GM19455 (cell line): ENCODE measurements around the gene NDST1.

Source experiments
- ATAC-seq: cut with Tn5 transposase; IDR thresholded peaks from one replicate; pipeline ENCODE4 v1.9.1; 2021; ENCODE audit not compliant: unreplicated experiment

NDST1 gene

GRCh38 chr5:150583541-150584225 lies 75.8 kb downstream of the NDST1 start:
- no peak for ATAC-seq

- ATAC-seq = no peak
These were observed 76.8 kb downstream of the NDST1 start for GRCh38 chr5:150584556-150585335.

GRCh38 chr5:150585781-150586341 lies 77.9 kb downstream of the NDST1 start:
- no peak for ATAC-seq

- ATAC-seq = no peak
These were observed 79.1 kb downstream of the NDST1 start for GRCh38 chr5:150587016-150587415.

GRCh38 chr5:150587856-150588595 lies 80.1 kb downstream of the NDST1 start:
- ATAC-seq = no peak

- no peak for ATAC-seq
These were observed 80.6 kb downstream of the NDST1 start for GRCh38 chr5:150588596-150588890.

- no peak for ATAC-seq
These were observed 82.1 kb downstream of the NDST1 start for GRCh38 chr5:150589862-150590601.

GRCh38 chr5:150590979-150591695 lies 83.2 kb downstream of the NDST1 start:
- ATAC-seq = no peak

GRCh38 chr5:150593593-150593992 lies 85.7 kb downstream of the NDST1 start:
- ATAC-seq = no peak

GRCh38 chr5:150593996-150594395 lies 86.1 kb downstream of the NDST1 start:
- no peak for ATAC-seq

GRCh38 chr5:150595466-150596031 lies 87.6 kb downstream of the NDST1 start:
- no peak for ATAC-seq

GRCh38 chr5:150596313-150596712 lies 88.4 kb downstream of the NDST1 start:
- ATAC-seq = no peak

GRCh38 chr5:150596826-150597225 lies 88.9 kb downstream of the NDST1 start:
- no peak for ATAC-seq

- no peak for ATAC-seq
These were observed 90.1 kb downstream of the NDST1 start for GRCh38 chr5:150598006-150598405.

- ATAC-seq = no peak
These were observed 90.9 kb downstream of the NDST1 start for GRCh38 chr5:150598821-150599273.

GRCh38 chr5:150599281-150599680 lies 91.3 kb downstream of the NDST1 start:
- no peak for ATAC-seq

GRCh38 chr5:150599917-150600511 lies 92.1 kb downstream of the NDST1 start:
- ATAC-seq = no peak

- ATAC-seq = no peak
These were observed 92.9 kb downstream of the NDST1 start for GRCh38 chr5:150600616-150601490.
